Measurements from ENCODE around the gene RAD9A. TPM values are rescaled to one million over a fixed set of nuclear protein-coding genes. Genes with fewer than 3 reads are reported as not detected.
A peak's percentile ranks its signal among the peaks of the same experiment; 100 is the strongest.

RAD9A gene
- total RNA-seq, 1 experiment from 2014 or later: 20.9 TPM

- H2BK15ac ChIP-seq (ENCODE audit: low read depth, low read length): no peak overlapping the region
- H4K8ac ChIP-seq (replicated peaks; ENCODE audit: insufficient read length, low read depth, low read length): no peak overlapping the region
- no peak overlapping the region for H2AK5ac ChIP-seq (ENCODE audit: insufficient read length, low read length)
- no peaks in the 10 kb centered on the region for H3K9me3 Mint-ChIP-seq
- no peaks in the 10 kb centered on the region; the same call in 1 of the 2 replicates for H3K4me1 ChIP-seq (ENCODE audit: insufficient read depth, low read length)
- H4K5ac ChIP-seq (ENCODE audit: insufficient read length, low read depth, low read length): no peak overlapping the region
- H3K4me1 Mint-ChIP-seq: peaks cover 4 to 10% of the 10 kb centered on the region in 2 experiments
- peak overlapping the region; percentile 5 for H4K91ac ChIP-seq (ENCODE audit: insufficient read length, low read depth, low read length)
- no peak overlapping the region for H3K9ac ChIP-seq (ENCODE audit: extremely low read depth, insufficient read length, low read length)
- H2AFZ ChIP-seq (ENCODE audit: low read length): no peak overlapping the region
- H3K4me3 Mint-ChIP-seq: peak overlapping the region in 1 of 2 experiments; percentile 38; a peak in 1 of 5 replicates
- peaks cover 14 to 48% (median 43%) of the 10 kb centered on the region in 3 experiments; a peak in 6 of 7 replicates for H3K36me3 Mint-ChIP-seq (ENCODE audit: insufficient read depth in 1 of 3, low read depth in 3 of 3)
- TF ChIP-seq CTCF (conservative IDR thresholded peaks at IDR 0.05): no peak
- no peak overlapping the region for H3T11ph ChIP-seq (ENCODE audit: low read length)
- H3K4ac ChIP-seq (ENCODE audit: low read depth, low read length): no peak overlapping the region
- peak overlapping the region; percentile 44 to 94 (median 74); a peak in 5 of 7 replicates for H3K27ac Mint-ChIP-seq
- H3K9me3 ChIP-seq (ENCODE audit: control insufficient read depth, low read depth, low read length): no peaks in the 10 kb centered on the region
- no peaks in the 10 kb centered on the region for H4K20me1 ChIP-seq (ENCODE audit: control insufficient read depth, insufficient read depth, insufficient read length)
- no peak overlapping the region for H3K56ac ChIP-seq (ENCODE audit: insufficient read length, low read depth, low read length)
- no peaks in the 10 kb centered on the region for H3K23me2 ChIP-seq (ENCODE audit: insufficient read length, low read depth, low read length, poor library complexity, severe bottlenecking)
- no peak for DNase-seq
- no peaks in the 10 kb centered on the region for H3K79me2 ChIP-seq (ENCODE audit: insufficient read depth, low read length)
- H3K27me3 ChIP-seq (ENCODE audit: insufficient read depth, low read length): no peaks in the 10 kb centered on the region
- no peak overlapping the region for H3K18ac ChIP-seq (ENCODE audit: insufficient read length, low read depth, low read length)
- no peak overlapping the region for H2BK12ac ChIP-seq (ENCODE audit: insufficient read length, low read depth, low read length)
- H3K14ac ChIP-seq (ENCODE audit: insufficient read depth, low read length): no peak overlapping the region
- no peak overlapping the region for H3K4me2 ChIP-seq (ENCODE audit: insufficient read depth, insufficient read length, low read length)
- H2BK20ac ChIP-seq (ENCODE audit: low read depth, low read length, poor library complexity, severe bottlenecking): no peak overlapping the region
- no peaks in the 10 kb centered on the region for H3K79me1 ChIP-seq (ENCODE audit: insufficient read depth, low read depth, low read length, poor library complexity, severe bottlenecking)
- no peak overlapping the region for H3K23ac ChIP-seq (ENCODE audit: insufficient read length, low read depth, low read length)
- no peak overlapping the region for H2BK120ac ChIP-seq (ENCODE audit: low read depth, low read length, poor library complexity, severe bottlenecking)
- no CpG with 5 or more reads among the region's 26 CpGs for WGBS (ENCODE audit: extremely low coverage, insufficient read length, low lambda C conversion rate)
- no peaks in the 10 kb centered on the region; the same call in 1 of the 2 replicates for H3K27me3 Mint-ChIP-seq (ENCODE audit: low read depth)
- H2BK5ac ChIP-seq (ENCODE audit: insufficient read length, low read length): no peak overlapping the region
- no peak overlapping the region for H3K27ac ChIP-seq (ENCODE audit: insufficient read length, low read depth, low read length)
Measured at GRCh38 chr11:67435031-67435726, 43.4 kb downstream of the RAD9A start.

Measured in H9 (cell line).